ENCODE measurements around the gene RNF166. TPM values are rescaled to one million over a fixed set of nuclear protein-coding genes. Genes with fewer than 3 reads are reported as not detected.
"Not testable (repeated sequence)": the region's sequence is repeated elsewhere in the genome, so short reads cannot be mapped to it uniquely, and the experiment has no call there.

RNF166 gene
- total RNA-seq, 1 experiment from 2014 or later = 17.5 TPM

DNA sequence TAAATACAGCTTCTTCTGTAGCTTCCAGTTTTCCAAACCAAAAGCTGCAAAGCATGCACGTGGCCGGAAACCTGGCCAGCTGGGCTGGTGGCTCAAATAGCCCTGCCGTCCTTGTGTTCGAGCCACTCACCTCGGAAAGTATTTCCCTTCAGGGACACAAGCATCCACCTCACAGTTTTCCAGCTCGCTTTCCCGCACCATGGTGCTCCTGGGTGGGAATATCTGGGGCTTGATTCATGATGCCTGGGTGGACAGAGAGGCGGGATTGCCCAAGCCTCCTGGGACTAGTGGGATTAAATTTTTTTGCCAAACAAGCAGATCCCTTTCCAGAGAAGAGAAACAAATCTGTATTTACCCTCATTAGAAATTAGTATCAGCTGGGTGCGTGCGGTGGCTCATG lies 36.2 kb downstream of the RNF166 start:
- intact Hi-C loops (cut with micrococcal nuclease) = no loop called here
- DNase-seq (ENCODE audit: unreplicated experiment) = no peak
- TF ChIP-seq, protein P1, sequence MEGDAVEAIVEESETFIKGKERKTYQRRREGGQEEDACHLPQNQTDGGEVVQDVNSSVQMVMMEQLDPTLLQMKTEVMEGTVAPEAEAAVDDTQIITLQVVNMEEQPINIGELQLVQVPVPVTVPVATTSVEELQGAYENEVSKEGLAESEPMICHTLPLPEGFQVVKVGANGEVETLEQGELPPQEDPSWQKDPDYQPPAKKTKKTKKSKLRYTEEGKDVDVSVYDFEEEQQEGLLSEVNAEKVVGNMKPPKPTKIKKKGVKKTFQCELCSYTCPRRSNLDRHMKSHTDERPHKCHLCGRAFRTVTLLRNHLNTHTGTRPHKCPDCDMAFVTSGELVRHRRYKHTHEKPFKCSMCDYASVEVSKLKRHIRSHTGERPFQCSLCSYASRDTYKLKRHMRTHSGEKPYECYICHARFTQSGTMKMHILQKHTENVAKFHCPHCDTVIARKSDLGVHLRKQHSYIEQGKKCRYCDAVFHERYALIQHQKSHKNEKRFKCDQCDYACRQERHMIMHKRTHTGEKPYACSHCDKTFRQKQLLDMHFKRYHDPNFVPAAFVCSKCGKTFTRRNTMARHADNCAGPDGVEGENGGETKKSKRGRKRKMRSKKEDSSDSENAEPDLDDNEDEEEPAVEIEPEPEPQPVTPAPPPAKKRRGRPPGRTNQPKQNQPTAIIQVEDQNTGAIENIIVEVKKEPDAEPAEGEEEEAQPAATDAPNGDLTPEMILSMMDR (IDR thresholded peaks at IDR 0.05; ENCODE audit: unreplicated experiment) = no peak
- CTCF ChIA-PET = interaction anchor here (0.6 kb wide), 1 partner anchor 27 kb away, joined by 3 read pairs; no protein-coding TSS in a partner anchor
- no peaks in the 10 kb centered on the region for H3K9me3 Mint-ChIP-seq (ENCODE audit: unreplicated experiment)
- H3K4me1 Mint-ChIP-seq (ENCODE audit: insufficient read depth, unreplicated experiment) = no peaks in the 10 kb centered on the region
- BruUV-seq (replicated peaks) = no TSS peak
- no peaks in the 10 kb centered on the region for H3K27me3 Mint-ChIP-seq (ENCODE audit: insufficient read depth, unreplicated experiment)
- POLR2A ChIA-PET = no interaction called here
- H3K4me3 Mint-ChIP-seq (ENCODE audit: unreplicated experiment) = no peak overlapping the region
- no peak overlapping the region for H3K27ac Mint-ChIP-seq (ENCODE audit: low read depth, unreplicated experiment)
- no peaks in the 10 kb centered on the region for H3K36me3 Mint-ChIP-seq (ENCODE audit: insufficient read depth, unreplicated experiment)

DNA sequence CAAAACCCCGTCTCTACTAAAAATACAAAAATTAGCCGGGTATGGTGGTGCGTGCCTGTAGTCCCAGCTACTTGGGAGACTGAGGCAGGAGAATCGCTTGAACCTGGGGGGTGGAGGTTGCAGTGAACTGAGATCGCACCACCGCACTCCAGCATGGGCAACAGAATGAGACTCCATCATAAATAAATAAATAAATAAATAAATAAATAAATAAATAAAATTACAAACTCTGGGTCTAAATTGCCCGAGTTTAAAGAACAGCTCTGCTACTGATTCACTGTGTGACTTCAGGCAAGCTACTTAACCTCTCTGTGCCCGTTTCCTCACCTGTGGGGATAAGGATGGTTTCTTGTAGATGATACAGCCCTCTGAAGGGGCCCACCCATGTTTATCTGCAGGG lies 36.7 kb downstream of the RNF166 start:
- intact Hi-C loops (cut with micrococcal nuclease); H3K27me3 Mint-ChIP-seq (ENCODE audit: insufficient read depth, unreplicated experiment); H3K4me3 Mint-ChIP-seq (ENCODE audit: unreplicated experiment); H3K27ac Mint-ChIP-seq (ENCODE audit: low read depth, unreplicated experiment); CTCF ChIA-PET; H3K4me1 Mint-ChIP-seq (ENCODE audit: insufficient read depth, unreplicated experiment); H3K36me3 Mint-ChIP-seq (ENCODE audit: insufficient read depth, unreplicated experiment); H3K9me3 Mint-ChIP-seq (ENCODE audit: unreplicated experiment); DNase-seq (ENCODE audit: unreplicated experiment); POLR2A ChIA-PET; BruUV-seq (replicated peaks): not testable (repeated sequence)

DNA sequence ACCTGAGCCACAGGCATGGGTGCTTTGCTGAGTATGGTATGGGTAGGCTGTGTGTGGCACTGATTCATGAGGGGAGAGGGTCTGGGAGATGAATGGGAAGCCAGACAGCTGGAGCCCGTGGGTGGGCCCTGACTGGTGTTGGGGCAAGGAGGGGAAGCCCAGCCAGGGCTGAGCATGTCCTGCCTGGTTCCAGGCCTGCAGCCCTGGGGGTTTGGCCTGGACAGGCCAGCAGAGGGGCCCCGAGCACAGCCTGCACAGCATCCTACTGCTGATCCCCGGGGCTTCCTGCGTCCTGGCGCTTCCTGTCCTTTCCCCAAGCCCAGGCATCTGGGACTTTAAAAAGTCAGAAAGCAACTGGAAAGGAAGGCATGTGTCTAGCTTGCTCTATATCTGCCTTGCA lies 38.7 kb downstream of the RNF166 start:
- POLR2A ChIA-PET = interaction anchor here (0.6 kb wide), 1 partner anchor 1053 kb away, joined by 3 read pairs; the partner anchor contains the start of gene VPS9D1
- no peak for DNase-seq (ENCODE audit: unreplicated experiment)
- TF ChIP-seq, protein P1 (IDR thresholded peaks at IDR 0.05; ENCODE audit: unreplicated experiment) = no peak
- no peak overlapping the region for H3K4me3 Mint-ChIP-seq (ENCODE audit: unreplicated experiment)
- no TSS peak for BruUV-seq (replicated peaks)
- intact Hi-C loops (cut with micrococcal nuclease) = no loop called here
- CTCF ChIA-PET = interaction anchor here (1.4 kb wide), 1 partner anchor 12 kb away, joined by 3 read pairs; no protein-coding TSS in a partner anchor
- H3K9me3 Mint-ChIP-seq (ENCODE audit: unreplicated experiment) = no peaks in the 10 kb centered on the region
- H3K27ac Mint-ChIP-seq (ENCODE audit: low read depth, unreplicated experiment) = no peak overlapping the region
- no peaks in the 10 kb centered on the region for H3K36me3 Mint-ChIP-seq (ENCODE audit: insufficient read depth, unreplicated experiment)
- no peaks in the 10 kb centered on the region for H3K4me1 Mint-ChIP-seq (ENCODE audit: insufficient read depth, unreplicated experiment)
- no peaks in the 10 kb centered on the region for H3K27me3 Mint-ChIP-seq (ENCODE audit: insufficient read depth, unreplicated experiment)

DNA sequence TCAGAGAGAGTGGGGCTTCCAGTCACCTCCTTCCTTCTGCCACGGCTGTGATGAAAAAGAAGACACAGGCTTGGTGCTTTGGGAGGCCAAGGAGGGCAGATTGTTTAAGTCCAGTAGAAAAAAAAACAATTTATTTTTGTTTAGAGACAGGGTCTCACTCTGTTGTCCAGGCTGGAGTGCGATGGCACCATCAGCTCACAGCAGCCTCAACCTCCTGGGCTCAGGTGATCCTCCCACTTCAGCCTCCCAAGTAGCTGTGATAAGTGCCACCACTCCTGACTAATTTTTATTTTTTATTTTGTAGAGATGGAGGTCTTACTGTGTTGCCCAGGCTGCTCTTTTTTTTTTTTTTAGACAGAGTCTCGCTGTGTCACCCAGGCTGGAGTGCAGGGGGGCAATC lies 40.6 kb downstream of the RNF166 start:
- ChIA-PET POLR2A (interaction anchor here (0.7 to 0.8 kb wide), 2 partner anchors 21 to 72 kb away, joined by 3 to 4 read pairs; no protein-coding TSS in a partner anchor), CTCF (interaction anchor here (0.8 kb wide), 1 partner anchor 71 kb away, joined by 4 read pairs; no protein-coding TSS in a partner anchor)

More for the DNA sequence above, 40.6 kb downstream of the RNF166 start:
- H3K4me1 Mint-ChIP-seq (ENCODE audit: insufficient read depth, unreplicated experiment) = no peaks in the 10 kb centered on the region
- no peak overlapping the region for H3K27ac Mint-ChIP-seq (ENCODE audit: low read depth, unreplicated experiment)
- no peaks in the 10 kb centered on the region for H3K36me3 Mint-ChIP-seq (ENCODE audit: insufficient read depth, unreplicated experiment)
- no peaks in the 10 kb centered on the region for H3K9me3 Mint-ChIP-seq (ENCODE audit: unreplicated experiment)
- TF ChIP-seq, protein P1 (IDR thresholded peaks at IDR 0.05; ENCODE audit: unreplicated experiment) = no peak
- no peaks in the 10 kb centered on the region for H3K27me3 Mint-ChIP-seq (ENCODE audit: insufficient read depth, unreplicated experiment)
- H3K4me3 Mint-ChIP-seq (ENCODE audit: unreplicated experiment) = no peak overlapping the region
- no peak for DNase-seq (ENCODE audit: unreplicated experiment)
- BruUV-seq (replicated peaks) = no TSS peak
- intact Hi-C loops (cut with micrococcal nuclease) = no loop called here

Data from MCF 10A (cell line).